Measurements from ENCODE around the gene CHRM5. TPM values are rescaled to one million over a fixed set of nuclear protein-coding genes. Genes with fewer than 3 reads are reported as not detected.

Gene CHRM5
- total and polyA plus RNA-seq, 2 experiments from 2014 or later, result 0.05 to 0.43 TPM

DNA sequence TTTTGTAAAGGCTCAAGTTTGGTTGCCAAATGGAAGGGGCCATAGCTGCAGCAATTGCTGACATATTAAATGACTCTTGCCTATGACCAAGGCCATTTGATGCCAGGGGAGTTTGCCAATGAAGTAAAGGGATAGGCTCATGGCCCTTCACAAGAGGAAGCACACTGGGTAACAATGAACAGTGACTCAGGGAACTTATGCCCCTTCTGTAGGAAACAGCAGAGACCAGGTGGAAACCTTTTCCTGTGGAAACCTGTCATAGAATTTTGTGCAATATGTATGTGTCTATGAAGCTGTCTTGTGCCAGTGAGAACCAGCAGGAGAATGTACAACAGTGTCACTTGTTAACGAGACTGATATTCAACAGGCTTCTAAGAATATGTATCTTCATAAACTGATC, 96.1 kb downstream of the CHRM5 start:
- Histone ChIP-seq H3K9ac (no peak overlapping the region), H3F3A (ENCODE audit: insufficient read depth) (no peaks in the 10 kb centered on the region), H3K4me3 (no peak overlapping the region), H3K27ac (no peak overlapping the region), H3K4me2 (ENCODE audit: unreplicated experiment) (no peak overlapping the region), H4K20me1 (ENCODE audit: insufficient read depth) (no peaks in the 10 kb centered on the region), H3K36me3 (ENCODE audit: low read depth) (no peaks in the 10 kb centered on the region), H3K4me1 (ENCODE audit: insufficient read depth) (no peaks in the 10 kb centered on the region), H3K9me3 (ENCODE audit: low read depth) (no peaks in the 10 kb centered on the region), H3K27me3 (replicated peaks; ENCODE audit: insufficient read depth) (no peaks in the 10 kb centered on the region), H3K9me2 (ENCODE audit: insufficient read depth) (no peaks in the 10 kb centered on the region), H3K79me2 (ENCODE audit: insufficient read depth) (no peaks in the 10 kb centered on the region), H2AFZ (no peak overlapping the region)
- in situ Hi-C loops (cut with MboI), result no loop called here
- TF ChIP-seq EZH2phosphoT487 (IDR thresholded peaks at IDR 0.05; ENCODE audit: insufficient read depth, low read depth) (no peak), EZH2 (IDR thresholded peaks at IDR 0.05; ENCODE audit: insufficient read depth, poor library complexity, severe bottlenecking) (no peak)
- no peak for DNase-seq
- WGBS, 2 experiments (ENCODE audit: low coverage in 1 of 2, low lambda C conversion rate in 2 of 2, missing lambda C conversion rate in 2 of 2), result 0% methylated on average over 1 of the region's 1 CpG

DNA sequence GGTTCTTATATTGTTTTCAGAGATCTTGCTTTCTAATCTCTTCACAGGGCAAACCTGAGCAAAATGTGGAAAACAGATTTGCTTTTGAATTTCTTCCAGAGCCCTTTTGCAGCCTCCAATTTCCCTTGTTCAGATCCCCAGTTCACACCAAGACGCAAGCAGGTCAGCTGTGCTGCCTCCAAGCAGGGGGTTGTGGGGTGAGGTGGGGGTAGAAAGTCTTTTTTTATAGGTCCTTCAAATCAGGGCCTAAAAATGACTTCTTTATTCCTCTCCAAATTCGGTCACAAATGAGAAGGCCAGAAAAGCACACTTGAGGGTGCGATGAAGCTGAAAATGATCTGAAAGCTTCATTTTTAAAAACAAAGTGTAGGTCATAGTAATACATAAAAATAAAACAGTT, 97.0 kb downstream of the CHRM5 start:
- H3K27ac ChIP-seq, result no peak overlapping the region
- in situ Hi-C loops (cut with MboI), result no loop called here
- no peaks in the 10 kb centered on the region for H3K4me1 ChIP-seq (ENCODE audit: insufficient read depth)
- no peak overlapping the region for H3K4me3 ChIP-seq
- no peak overlapping the region for H3K4me2 ChIP-seq (ENCODE audit: unreplicated experiment)
- TF ChIP-seq EZH2 (IDR thresholded peaks at IDR 0.05; ENCODE audit: insufficient read depth, poor library complexity, severe bottlenecking), result no peak
- TF ChIP-seq EZH2phosphoT487 (IDR thresholded peaks at IDR 0.05; ENCODE audit: insufficient read depth, low read depth), result no peak
- H3K9ac ChIP-seq, result no peak overlapping the region
- DNase-seq, result no peak
- H3K79me2 ChIP-seq (ENCODE audit: insufficient read depth), result no peaks in the 10 kb centered on the region
- no peak overlapping the region for H2AFZ ChIP-seq
- H3K9me2 ChIP-seq (ENCODE audit: insufficient read depth), result no peaks in the 10 kb centered on the region
- H3K27me3 ChIP-seq (replicated peaks; ENCODE audit: insufficient read depth), result no peaks in the 10 kb centered on the region
- no peaks in the 10 kb centered on the region for H4K20me1 ChIP-seq (ENCODE audit: insufficient read depth)
- H3K9me3 ChIP-seq (ENCODE audit: low read depth), result no peaks in the 10 kb centered on the region
- 89 to 92% methylated on average over 3 of the region's 3 CpGs for WGBS, 2 experiments (ENCODE audit: low coverage in 1 of 2, low lambda C conversion rate in 2 of 2, missing lambda C conversion rate in 2 of 2)
- H3K36me3 ChIP-seq (ENCODE audit: low read depth), result no peaks in the 10 kb centered on the region
- H3F3A ChIP-seq (ENCODE audit: insufficient read depth), result no peaks in the 10 kb centered on the region

DNA sequence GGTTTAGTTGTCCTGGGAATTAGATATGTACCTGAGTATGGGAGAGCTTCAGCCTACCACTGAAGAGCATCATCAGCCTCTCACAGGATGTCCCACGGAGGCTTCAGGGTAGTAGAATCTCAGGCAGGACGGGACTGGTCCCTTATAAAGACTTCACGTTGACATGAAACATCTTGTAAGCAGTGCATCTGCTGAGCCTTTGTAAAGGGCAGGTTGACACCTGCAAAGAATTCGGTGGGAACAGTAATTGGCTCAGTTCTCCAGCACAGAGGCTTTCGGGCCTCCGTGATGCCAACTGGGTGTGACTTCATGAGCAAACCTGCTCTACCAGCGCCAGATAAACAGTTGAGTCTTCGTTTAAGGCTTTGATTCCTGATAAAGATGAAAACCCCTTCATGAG, 97.6 kb downstream of the CHRM5 start:
- no peak for DNase-seq
- Histone ChIP-seq H3K9me3 (ENCODE audit: low read depth) (no peaks in the 10 kb centered on the region), H3K27ac (no peak overlapping the region), H3K9me2 (ENCODE audit: insufficient read depth) (no peaks in the 10 kb centered on the region), H3K4me2 (ENCODE audit: unreplicated experiment) (no peak overlapping the region), H3K36me3 (ENCODE audit: low read depth) (no peaks in the 10 kb centered on the region), H3F3A (ENCODE audit: insufficient read depth) (no peaks in the 10 kb centered on the region), H2AFZ (no peak overlapping the region), H3K9ac (no peak overlapping the region), H3K79me2 (ENCODE audit: insufficient read depth) (no peaks in the 10 kb centered on the region), H3K27me3 (replicated peaks; ENCODE audit: insufficient read depth) (no peaks in the 10 kb centered on the region), H3K4me3 (no peak overlapping the region), H4K20me1 (ENCODE audit: insufficient read depth) (no peaks in the 10 kb centered on the region), H3K4me1 (ENCODE audit: insufficient read depth) (no peaks in the 10 kb centered on the region)
- WGBS, 2 experiments (ENCODE audit: low coverage in 1 of 2, low lambda C conversion rate in 2 of 2, missing lambda C conversion rate in 2 of 2), result 71 to 77% methylated on average over 8 of the region's 8 CpGs
- in situ Hi-C loops (cut with MboI), result no loop called here
- no peak for TF ChIP-seq EZH2 (IDR thresholded peaks at IDR 0.05; ENCODE audit: insufficient read depth, poor library complexity, severe bottlenecking)
- no peak for TF ChIP-seq EZH2phosphoT487 (IDR thresholded peaks at IDR 0.05; ENCODE audit: insufficient read depth, low read depth)

DNA sequence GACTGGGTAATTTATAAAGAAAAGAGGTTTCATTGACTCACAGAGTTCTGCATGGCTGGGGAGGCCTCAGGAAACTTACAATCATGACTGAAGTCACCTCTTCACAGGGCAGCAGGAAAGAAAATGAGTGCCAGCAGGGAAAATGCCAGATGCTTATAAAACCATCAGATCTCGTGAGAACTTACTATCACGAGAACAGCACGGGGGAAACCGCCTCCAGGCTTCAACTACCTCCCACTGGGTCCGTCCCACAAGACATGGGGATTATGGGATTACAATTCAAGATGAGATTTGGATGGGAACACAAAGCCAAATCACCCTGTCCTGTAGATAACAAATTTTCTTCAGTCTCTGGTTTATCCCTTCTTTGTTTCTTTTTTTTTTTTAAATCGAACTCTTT, 101.7 kb downstream of the CHRM5 start:
- no peaks in the 10 kb centered on the region for H3K4me1 ChIP-seq (ENCODE audit: insufficient read depth)
- TF ChIP-seq EZH2phosphoT487 (IDR thresholded peaks at IDR 0.05; ENCODE audit: insufficient read depth, low read depth), result no peak
- no peaks in the 10 kb centered on the region for H3K36me3 ChIP-seq (ENCODE audit: low read depth)
- H3K4me2 ChIP-seq (ENCODE audit: unreplicated experiment), result no peak overlapping the region
- no peak for DNase-seq
- no peaks in the 10 kb centered on the region for H3K9me2 ChIP-seq (ENCODE audit: insufficient read depth)
- in situ Hi-C loops (cut with MboI), result no loop called here
- H2AFZ ChIP-seq, result no peak overlapping the region
- H3K27me3 ChIP-seq (replicated peaks; ENCODE audit: insufficient read depth), result no peaks in the 10 kb centered on the region
- H3K4me3 ChIP-seq, result no peak overlapping the region
- no peaks in the 10 kb centered on the region for H4K20me1 ChIP-seq (ENCODE audit: insufficient read depth)
- WGBS, 2 experiments (ENCODE audit: low coverage in 1 of 2, low lambda C conversion rate in 2 of 2, missing lambda C conversion rate in 2 of 2), result 71 to 78% methylated on average over 6 of the region's 6 CpGs
- H3K79me2 ChIP-seq (ENCODE audit: insufficient read depth), result no peaks in the 10 kb centered on the region
- no peak overlapping the region for H3K9ac ChIP-seq
- H3F3A ChIP-seq (ENCODE audit: insufficient read depth), result no peaks in the 10 kb centered on the region
- H3K9me3 ChIP-seq (ENCODE audit: low read depth), result no peaks in the 10 kb centered on the region
- H3K27ac ChIP-seq, result no peak overlapping the region

DNA sequence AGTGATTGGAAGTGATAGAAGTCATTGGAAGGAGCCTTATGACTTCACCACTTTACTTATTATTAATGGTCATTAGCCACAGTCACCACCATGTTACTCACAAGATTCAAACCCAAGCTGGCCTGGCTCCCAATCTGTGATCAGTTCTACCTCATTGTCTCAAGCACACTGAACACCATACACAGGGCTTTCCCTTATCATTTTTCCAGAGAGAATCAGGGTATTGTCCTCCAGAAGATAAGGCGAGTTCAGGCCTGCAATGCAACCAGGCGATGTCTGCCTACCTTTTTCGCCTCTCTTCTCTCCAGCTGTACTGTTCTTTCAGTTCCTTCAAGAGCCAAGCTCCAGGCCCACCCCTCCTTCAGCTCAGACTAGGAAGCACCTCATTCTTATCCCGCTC, 108.5 kb downstream of the CHRM5 start:
- Histone ChIP-seq H3K9me3 (ENCODE audit: low read depth) (no peaks in the 10 kb centered on the region), H3K36me3 (ENCODE audit: low read depth) (no peaks in the 10 kb centered on the region), H3K27ac (no peak overlapping the region), H3K9ac (no peak overlapping the region), H3K4me3 (no peak overlapping the region), H3K27me3 (replicated peaks; ENCODE audit: insufficient read depth) (no peaks in the 10 kb centered on the region), H2AFZ (no peak overlapping the region), H3K4me1 (ENCODE audit: insufficient read depth) (no peaks in the 10 kb centered on the region), H3F3A (ENCODE audit: insufficient read depth) (no peaks in the 10 kb centered on the region), H3K4me2 (ENCODE audit: unreplicated experiment) (no peak overlapping the region), H3K79me2 (ENCODE audit: insufficient read depth) (no peaks in the 10 kb centered on the region), H4K20me1 (ENCODE audit: insufficient read depth) (no peaks in the 10 kb centered on the region), H3K9me2 (ENCODE audit: insufficient read depth) (no peaks in the 10 kb centered on the region)
- TF ChIP-seq EZH2phosphoT487 (IDR thresholded peaks at IDR 0.05; ENCODE audit: insufficient read depth, low read depth) (no peak), EZH2 (IDR thresholded peaks at IDR 0.05; ENCODE audit: insufficient read depth, poor library complexity, severe bottlenecking) (no peak)
- WGBS, 2 experiments (ENCODE audit: low coverage in 1 of 2, low lambda C conversion rate in 2 of 2, missing lambda C conversion rate in 2 of 2), result 94 to 97% methylated on average over 4 of the region's 4 CpGs
- in situ Hi-C loops (cut with MboI), result loop anchor here (25.0 kb wide), 1 partner anchor 511 kb away; the partner anchor contains the start of gene GOLGA8B
- no peak for DNase-seq
